ENCODE measurements around the gene GRID2. TPM values are rescaled to one million over a fixed set of nuclear protein-coding genes. Genes with fewer than 3 reads are reported as not detected.

GRID2 gene
- polyA plus RNA-seq, 1 donor from 2014 or later, result 14.9 TPM

DNA sequence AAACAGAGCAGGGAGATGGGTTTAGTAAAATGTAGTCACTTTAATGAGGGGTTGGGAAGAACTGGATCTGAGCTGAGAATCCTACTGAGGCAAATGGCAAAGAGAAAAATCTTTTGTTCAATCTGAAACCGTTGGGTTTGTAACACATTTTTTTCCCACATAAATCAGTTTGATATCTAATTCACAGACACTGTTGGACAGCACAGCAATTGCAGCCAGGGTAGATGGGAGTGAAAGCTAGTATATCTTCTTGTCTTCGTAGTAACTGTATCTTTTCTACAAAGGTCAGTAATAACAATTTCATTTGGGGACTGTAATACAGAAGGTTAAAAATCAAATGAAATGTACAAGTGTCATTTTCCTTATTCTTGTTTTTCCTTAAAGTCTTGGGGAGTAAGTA, 875.3 kb downstream of the GRID2 start:
- Histone ChIP-seq H3K9me3 (ENCODE audit: low read length) (no peaks in the 10 kb centered on the region), H3K9ac (ENCODE audit: low read length) (no peak overlapping the region), H3K4me3 (ENCODE audit: low read length) (no peak overlapping the region), H3F3A (ENCODE audit: insufficient read depth, low read length, poor library complexity, severe bottlenecking) (no peaks in the 10 kb centered on the region), H3K4me2 (ENCODE audit: low read length) (no peak overlapping the region), H3K79me2 (replicated peaks; ENCODE audit: insufficient read depth, low read length) (no peaks in the 10 kb centered on the region), H2AFZ (ENCODE audit: low read depth, low read length) (no peak overlapping the region), H3K9me2 (ENCODE audit: insufficient read depth, low read length) (no peaks in the 10 kb centered on the region), H3K36me3 (ENCODE audit: insufficient read depth, low read length) (no peaks in the 10 kb centered on the region), H3K27me3 (ENCODE audit: insufficient read depth, low read depth, low read length) (no peaks in the 10 kb centered on the region), H3K27ac (ENCODE audit: low read length) (no peak overlapping the region), H4K20me1 (ENCODE audit: insufficient read depth) (no peaks in the 10 kb centered on the region)
- TF ChIP-seq MXI1 (conservative IDR thresholded peaks at IDR 0.05; ENCODE audit: poor library complexity, severe bottlenecking) (no peak), RAD21 (conservative IDR thresholded peaks at IDR 0.05) (no peak), TAF1 (IDR thresholded peaks at IDR 0.05; ENCODE audit: low read depth) (no peak), SMC3 (conservative IDR thresholded peaks at IDR 0.05; ENCODE audit: poor library complexity) (no peak)
- TF ChIP-seq, protein P1, sequence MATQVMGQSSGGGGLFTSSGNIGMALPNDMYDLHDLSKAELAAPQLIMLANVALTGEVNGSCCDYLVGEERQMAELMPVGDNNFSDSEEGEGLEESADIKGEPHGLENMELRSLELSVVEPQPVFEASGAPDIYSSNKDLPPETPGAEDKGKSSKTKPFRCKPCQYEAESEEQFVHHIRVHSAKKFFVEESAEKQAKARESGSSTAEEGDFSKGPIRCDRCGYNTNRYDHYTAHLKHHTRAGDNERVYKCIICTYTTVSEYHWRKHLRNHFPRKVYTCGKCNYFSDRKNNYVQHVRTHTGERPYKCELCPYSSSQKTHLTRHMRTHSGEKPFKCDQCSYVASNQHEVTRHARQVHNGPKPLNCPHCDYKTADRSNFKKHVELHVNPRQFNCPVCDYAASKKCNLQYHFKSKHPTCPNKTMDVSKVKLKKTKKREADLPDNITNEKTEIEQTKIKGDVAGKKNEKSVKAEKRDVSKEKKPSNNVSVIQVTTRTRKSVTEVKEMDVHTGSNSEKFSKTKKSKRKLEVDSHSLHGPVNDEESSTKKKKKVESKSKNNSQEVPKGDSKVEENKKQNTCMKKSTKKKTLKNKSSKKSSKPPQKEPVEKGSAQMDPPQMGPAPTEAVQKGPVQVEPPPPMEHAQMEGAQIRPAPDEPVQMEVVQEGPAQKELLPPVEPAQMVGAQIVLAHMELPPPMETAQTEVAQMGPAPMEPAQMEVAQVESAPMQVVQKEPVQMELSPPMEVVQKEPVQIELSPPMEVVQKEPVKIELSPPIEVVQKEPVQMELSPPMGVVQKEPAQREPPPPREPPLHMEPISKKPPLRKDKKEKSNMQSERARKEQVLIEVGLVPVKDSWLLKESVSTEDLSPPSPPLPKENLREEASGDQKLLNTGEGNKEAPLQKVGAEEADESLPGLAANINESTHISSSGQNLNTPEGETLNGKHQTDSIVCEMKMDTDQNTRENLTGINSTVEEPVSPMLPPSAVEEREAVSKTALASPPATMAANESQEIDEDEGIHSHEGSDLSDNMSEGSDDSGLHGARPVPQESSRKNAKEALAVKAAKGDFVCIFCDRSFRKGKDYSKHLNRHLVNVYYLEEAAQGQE (IDR thresholded peaks at IDR 0.05; ENCODE audit: borderline replicate concordance), result no peak

GRCh38 chr4:93182722-93183121, 879.0 kb downstream of the GRID2 start:
- H3K9me3 ChIP-seq (ENCODE audit: low read length), result no peaks in the 10 kb centered on the region
- H3K4me3 ChIP-seq (ENCODE audit: low read length), result no peak overlapping the region
- no peaks in the 10 kb centered on the region for H3K27me3 ChIP-seq (ENCODE audit: insufficient read depth, low read depth, low read length)
- H3F3A ChIP-seq (ENCODE audit: insufficient read depth, low read length, poor library complexity, severe bottlenecking), result no peaks in the 10 kb centered on the region
- no peak overlapping the region for H3K4me2 ChIP-seq (ENCODE audit: low read length)
- no peaks in the 10 kb centered on the region for H4K20me1 ChIP-seq (ENCODE audit: insufficient read depth)
- no peak overlapping the region for H3K27ac ChIP-seq (ENCODE audit: low read length)
- H2AFZ ChIP-seq (ENCODE audit: low read depth, low read length), result no peak overlapping the region
- no peaks in the 10 kb centered on the region for H3K9me2 ChIP-seq (ENCODE audit: insufficient read depth, low read length)
- no peaks in the 10 kb centered on the region for H3K79me2 ChIP-seq (replicated peaks; ENCODE audit: insufficient read depth, low read length)
- no peak for TF ChIP-seq TAF1 (IDR thresholded peaks at IDR 0.05; ENCODE audit: low read depth)
- TF ChIP-seq POLR2AphosphoS5 (IDR thresholded peaks at IDR 0.05), result no peak
- no peaks in the 10 kb centered on the region for H3K36me3 ChIP-seq (ENCODE audit: insufficient read depth, low read length)
- no peak overlapping the region for H3K9ac ChIP-seq (ENCODE audit: low read length)

- Histone ChIP-seq H2AFZ (ENCODE audit: low read depth, low read length) (no peak overlapping the region), H3K4me2 (ENCODE audit: low read length) (no peak overlapping the region), H3K9me3 (ENCODE audit: low read length) (no peaks in the 10 kb centered on the region), H3F3A (ENCODE audit: insufficient read depth, low read length, poor library complexity, severe bottlenecking) (no peaks in the 10 kb centered on the region), H3K27me3 (ENCODE audit: insufficient read depth, low read depth, low read length) (no peaks in the 10 kb centered on the region), H3K9ac (ENCODE audit: low read length) (no peak overlapping the region), H3K79me2 (replicated peaks; ENCODE audit: insufficient read depth, low read length) (no peaks in the 10 kb centered on the region), H3K27ac (ENCODE audit: low read length) (no peak overlapping the region), H4K20me1 (ENCODE audit: insufficient read depth) (no peaks in the 10 kb centered on the region), H3K36me3 (ENCODE audit: insufficient read depth, low read length) (no peaks in the 10 kb centered on the region), H3K9me2 (ENCODE audit: insufficient read depth, low read length) (no peaks in the 10 kb centered on the region), H3K4me3 (ENCODE audit: low read length) (no peak overlapping the region)
- TF ChIP-seq CTCF (IDR thresholded peaks at IDR 0.05; ENCODE audit: poor library complexity, severe bottlenecking) (no peak), MXI1 (conservative IDR thresholded peaks at IDR 0.05; ENCODE audit: poor library complexity, severe bottlenecking) (no peak), EZH2 (IDR thresholded peaks at IDR 0.05; ENCODE audit: borderline replicate concordance, insufficient read depth, low read length, poor library complexity, severe bottlenecking) (no peak), RAD21 (conservative IDR thresholded peaks at IDR 0.05) (no peak), EP300 (conservative IDR thresholded peaks at IDR 0.05; ENCODE audit: poor library complexity, severe bottlenecking) (no peak), TAF1 (IDR thresholded peaks at IDR 0.05; ENCODE audit: low read depth) (no peak)
- TF ChIP-seq, protein P1 (IDR thresholded peaks at IDR 0.05; ENCODE audit: borderline replicate concordance), result no peak
Measured at GRCh38 chr4:93183576-93183975, 879.8 kb downstream of the GRID2 start.

Data from neural cell (in vitro differentiated cells).